ENCODE measurements around the gene SOS1. TPM values are rescaled to one million over a fixed set of nuclear protein-coding genes. Genes with fewer than 3 reads are reported as not detected.

The SOS1 gene
- total and polyA plus RNA-seq, 2 of the 13 experiments (the other 11 are each of a cell fraction or from before 2014, with no cell fraction given): 20.8 to 60.4 TPM

GRCh38 chr2:39133215-39133851, 12.5 kb upstream of the SOS1 start (continued):
- no peak for TF ChIP-seq RNF219 (CRISPR knock-in tag; IDR thresholded peaks at IDR 0.05)
- no peak for TF ChIP-seq ZNF326 (CRISPR knock-in tag; IDR thresholded peaks at IDR 0.05; ENCODE audit: borderline replicate concordance)
- no peak for TF ChIP-seq KLF6 (CRISPR knock-in tag; IDR thresholded peaks at IDR 0.05)
- no peak for TF ChIP-seq ZNF878 (CRISPR knock-in tag; IDR thresholded peaks at IDR 0.05)
- TF ChIP-seq NCOA5 (CRISPR knock-in tag; IDR thresholded peaks at IDR 0.05): no peak
- TF ChIP-seq ZC3H4 (CRISPR knock-in tag; IDR thresholded peaks at IDR 0.05; ENCODE audit: borderline replicate concordance): no peak

GRCh38 chr2:39128919-39129391, 8.1 kb upstream of the SOS1 start:
- DNase-seq (ENCODE audit: low spot score): peak; percentile 70
- FAIRE-seq: no peak
- intact Hi-C loops (cut with micrococcal nuclease; ENCODE audit: unreplicated experiment) (loop anchor here (10.0 kb wide), 1 partner anchor 374 kb away; the partner anchor contains the start of gene SRSF7), in situ Hi-C loops (cut with HindIII; ENCODE audit: extremely low pct_ligation_motif_present, low pct_unique_long_range_greater_than_20kb) (no loop called here)
- Histone ChIP-seq H3K4me2 (ENCODE audit: low read depth, low read length) (peak overlapping the region; percentile 0; the same call in 1 of the 2 replicates), H3K9me3 (ENCODE audit: low read length) (no peaks in the 10 kb centered on the region), H3K27me3 (ENCODE audit: control insufficient read depth in 1 of 2, insufficient read depth in 2 of 2, low read length in 2 of 2) (no peaks in the 10 kb centered on the region; a peak in 1 of 5 replicates), H2AFZ (ENCODE audit: low read length) (peak overlapping the region; percentile 11), H3K27ac (ENCODE audit: extremely low read length, insufficient read depth, low read length) (no peak overlapping the region), H3K4me3 (replicated peaks in 1 of 3; ENCODE audit: insufficient read depth in 1 of 3, low read depth in 2 of 3, low read length in 3 of 3) (0 out of 6 replicates have a peak overlapping the region, but pooled peaks of 1 of the 3 experiments have one; percentile 4), H3K9ac (ENCODE audit: insufficient read depth, low read depth, low read length) (no peak overlapping the region), H3K79me2 (ENCODE audit: insufficient read depth, low read length) (no peaks in the 10 kb centered on the region), H3K4me1 (ENCODE audit: insufficient read depth, low read length) (peaks cover 46% of the 10 kb centered on the region), H3K36me3 (replicated peaks in 1 of 2; ENCODE audit: control insufficient read depth in 1 of 2, insufficient read depth in 2 of 2, low read length in 2 of 2) (no peaks in the 10 kb centered on the region), H4K20me1 (ENCODE audit: insufficient read depth, low read length) (no peaks in the 10 kb centered on the region)
- CTCF ChIA-PET (ENCODE audit: low intra/inter-chr PET ratio, low total read pairs): no interaction called here
- BruUV-seq (replicated peaks): no TSS peak
- no peak for ATAC-seq
- POLR2A ChIA-PET: interaction anchor here (1.1 to 4.2 kb wide), 2 partner anchors 8 to 9 kb away, joined by 4 to 19 read pairs; partner anchors contain the start of gene SOS1
- 31% methylated on average over 1 of the region's 1 CpG for WGBS (ENCODE audit: low lambda C conversion rate)
- TF ChIP-seq TBX2 (CRISPR knock-in tag; IDR thresholded peaks at IDR 0.05; ENCODE audit: borderline replicate concordance) (no peak), PHF5A (CRISPR knock-in tag; IDR thresholded peaks at IDR 0.05; ENCODE audit: low read depth, unreplicated experiment) (no peak), MIER2 (CRISPR knock-in tag; IDR thresholded peaks at IDR 0.05) (no peak), TOPORS (CRISPR knock-in tag; IDR thresholded peaks at IDR 0.05) (no peak), ZNF589 (CRISPR knock-in tag; conservative IDR thresholded peaks at IDR 0.05) (no peak), HCFC1 (IDR thresholded peaks at IDR 0.05; ENCODE audit: low read depth, low read length) (no peak), PTBP1 (IDR thresholded peaks at IDR 0.05; ENCODE audit: low read depth, low read length, poor library complexity, severe bottlenecking) (no peak), ZNF614 (CRISPR knock-in tag; IDR thresholded peaks at IDR 0.05; ENCODE audit: borderline replicate concordance) (no peak), ZNF549 (CRISPR knock-in tag; IDR thresholded peaks at IDR 0.05) (no peak), SOX13 (IDR thresholded peaks at IDR 0.05) (no peak), SOX13 (CRISPR knock-in tag; conservative IDR thresholded peaks at IDR 0.05 in 1 of 2, IDR thresholded peaks at IDR 0.05 in 1 of 2) (peak in 1 of 2 experiments; percentile 12; a peak in 1 of 4 replicates), TCF7 (IDR thresholded peaks at IDR 0.05; ENCODE audit: low read depth) (peak; percentile 44; the same call in 1 of the 2 replicates), ATF1 (CRISPR knock-in tag; IDR thresholded peaks at IDR 0.05) (no peak), HNRNPH1 (optimal IDR thresholded peaks at IDR 0.05; ENCODE audit: low read depth, low read length) (no peak), ZNF878 (CRISPR knock-in tag; IDR thresholded peaks at IDR 0.05) (no peak), KLF12 (CRISPR knock-in tag; IDR thresholded peaks at IDR 0.05; ENCODE audit: borderline replicate concordance) (no peak), KLF11 (CRISPR knock-in tag; IDR thresholded peaks at IDR 0.05) (no peak), POLR2A (IDR thresholded peaks at IDR 0.05; ENCODE audit: insufficient read depth in 1 of 2, low read depth in 2 of 2, low read length in 2 of 2) (no peak), KDM6A (CRISPR knock-in tag; IDR thresholded peaks at IDR 0.05; ENCODE audit: low read depth) (0 out of 2 replicates have a peak, but pooled peaks have one; percentile 8), SNRNP70 (IDR thresholded peaks at IDR 0.05; ENCODE audit: low read depth, low read length) (no peak)

All from HepG2 (cell line).